CD4-positive, alpha-beta T cell treated with Interleukin-2 at 100 ng/mL for 4 hours (primary cell): ENCODE data around the gene IFTAP.

Experiments
- DNase-seq: peaks from one replicate; pipeline ENCODE4 v3.0.0-alpha.2; 2020; ENCODE audit warnings: low spot score

Gene IFTAP

GRCh38 chr11:36598051-36598450, 3.7 kb downstream of the IFTAP start, which contains the start of gene RAG2:
Gene RAG2 (minus strand): TSS chr11:36598236. CDS start chr11:36594168, 4,068 bp downstream.
- DNase-seq = no peak

- DNase-seq = no peak
Measured at GRCh38 chr11:36600180-36600579, 5.9 kb downstream of the IFTAP start.

- DNase-seq = no peak
Measured at GRCh38 chr11:36601155-36601554, 6.9 kb downstream of the IFTAP start.

- DNase-seq = no peak
Measured at GRCh38 chr11:36602135-36602534, 7.8 kb downstream of the IFTAP start.

- no peak for DNase-seq
Measured at GRCh38 chr11:36605221-36606216, 11.2 kb downstream of the IFTAP start.

GRCh38 chr11:36608491-36609199, 14.3 kb downstream of the IFTAP start:
- no peak for DNase-seq

GRCh38 chr11:36609383-36609782, 15.1 kb downstream of the IFTAP start:
- no peak for DNase-seq

GRCh38 chr11:36615826-36616225, 21.5 kb downstream of the IFTAP start:
- no peak for DNase-seq

GRCh38 chr11:36617543-36618362, 23.5 kb downstream of the IFTAP start:
- DNase-seq = no peak

- no peak for DNase-seq
Measured at GRCh38 chr11:36618363-36619047, 24.2 kb downstream of the IFTAP start.

GRCh38 chr11:36619502-36619901, 25.2 kb downstream of the IFTAP start:
- DNase-seq = no peak

- no peak for DNase-seq
Measured at GRCh38 chr11:36620246-36620645, 25.9 kb downstream of the IFTAP start.

GRCh38 chr11:36622431-36623136, 28.3 kb downstream of the IFTAP start:
- DNase-seq = peak; percentile 11

GRCh38 chr11:36623494-36623893, 29.2 kb downstream of the IFTAP start:
- DNase-seq = no peak

GRCh38 chr11:36627006-36627405, 32.7 kb downstream of the IFTAP start:
- DNase-seq = no peak

GRCh38 chr11:36627471-36627870, 33.2 kb downstream of the IFTAP start:
- DNase-seq = no peak

GRCh38 chr11:36628141-36628540, 33.8 kb downstream of the IFTAP start:
- no peak for DNase-seq

- DNase-seq = no peak
Measured at GRCh38 chr11:36628765-36629244, 34.5 kb downstream of the IFTAP start.

GRCh38 chr11:36631774-36632173, 37.5 kb downstream of the IFTAP start:
- no peak for DNase-seq

GRCh38 chr11:36635066-36635862, 41.0 kb downstream of the IFTAP start:
- DNase-seq = no peak
